MM.1S (cell line): ENCODE measurements around the gene BCL6.

ENCODE experiments used
- DNase-seq: peaks from one replicate; pipeline ENCODE4 v3.0.0-alpha.2; 2015
- H2AFZ ChIP-seq: fragments of 300-600 bp; sonication (generic); 2 replicates; pipeline ENCODE4 v1.6.0; 2016; ENCODE audit warnings: antibody characterized with exemption, low read length
- H3F3A ChIP-seq: fragments of 300-600 bp; sonication (generic); 2 replicates; pipeline ENCODE4 v1.6.1; 2016; ENCODE audit warnings: mild to moderate bottlenecking, antibody characterized with exemption, low read length, moderate library complexity, mixed read lengths; ENCODE audit not compliant: insufficient read depth
- H3K27ac ChIP-seq: fragments of 300-600 bp; sonication (generic); 2 replicates; pipeline ENCODE4 v1.5.1; 2016; ENCODE audit warnings: mild to moderate bottlenecking, low read length
- H3K27me3 ChIP-seq: fragments of 300-600 bp; sonication (generic); replicated peaks from 2 replicates; pipeline ENCODE4 v1.6.0; 2016; ENCODE audit warnings: low read length; ENCODE audit not compliant: insufficient read depth
- H3K36me3 ChIP-seq: fragments of 300-600 bp; sonication (generic); replicated peaks from 2 replicates; pipeline ENCODE4 v1.6.1; 2016; ENCODE audit warnings: mild to moderate bottlenecking, low read length, mixed read lengths; ENCODE audit not compliant: insufficient read depth
- H3K4me1 ChIP-seq: fragments of 300-600 bp; sonication (generic); 2 replicates; pipeline ENCODE4 v1.6.1; 2016; ENCODE audit warnings: low read length, mixed read lengths
- H3K4me2 ChIP-seq: fragments of 300-600 bp; sonication (generic); 2 replicates; pipeline ENCODE4 v1.6.0; 2016; ENCODE audit warnings: low read depth, low read length
- H3K4me3 ChIP-seq: fragments of 300-600 bp; sonication (generic); 2 replicates; pipeline ENCODE4 v1.5.1; 2016; ENCODE audit warnings: low read length, mixed read lengths
- H3K79me2 ChIP-seq: fragments of 300-600 bp; sonication (generic); 2 replicates; pipeline ENCODE4 v1.6.1; 2016; ENCODE audit warnings: mixed run types, low read length, mixed read lengths
- H3K9ac ChIP-seq: fragments of 300-600 bp; sonication (generic); 2 replicates; pipeline ENCODE4 v1.6.1; 2016; ENCODE audit warnings: low read length, mixed read lengths
- H3K9me2 ChIP-seq: fragments of 300-600 bp; sonication (generic); replicated peaks from 2 replicates; pipeline ENCODE4 v1.6.1; 2016; ENCODE audit warnings: mild to moderate bottlenecking, low read length, mixed read lengths; ENCODE audit not compliant: insufficient read depth
- H3K9me3 ChIP-seq: fragments of 300-600 bp; sonication (generic); replicated peaks from 2 replicates; pipeline ENCODE4 v1.6.1; 2016; ENCODE audit warnings: mild to moderate bottlenecking, low read length, mixed read lengths; ENCODE audit not compliant: insufficient read depth
- H4K20me1 ChIP-seq: fragments of 300-600 bp; sonication (generic); 2 replicates; pipeline ENCODE4 v1.6.1; 2016; ENCODE audit warnings: mild to moderate bottlenecking, low read length, moderate library complexity, mixed read lengths; ENCODE audit not compliant: insufficient read depth
- EZH2 ChIP-seq: fragments of 300-600 bp; sonication (generic); optimal IDR thresholded peaks from 2 replicates; pipeline ENCODE3; 2017; ENCODE audit warnings: low read depth, mild to moderate bottlenecking, antibody characterized with exemption, low read length, mixed read lengths
- EZH2phosphoT487 ChIP-seq: fragments of 300-600 bp; sonication (generic); IDR thresholded peaks from 2 replicates; pipeline ENCODE4 v1.6.1; 2018; ENCODE audit warnings: antibody characterized with exemption, low read length
- TF ChIP-seq, protein P1 (sequence below): fragments of 300-600 bp; sonication (generic); IDR thresholded peaks from 2 replicates; pipeline ENCODE4 v1.5.1; 2016; ENCODE audit warnings: antibody characterized with exemption, low read length, mixed read lengths

BCL6 gene

DNA sequence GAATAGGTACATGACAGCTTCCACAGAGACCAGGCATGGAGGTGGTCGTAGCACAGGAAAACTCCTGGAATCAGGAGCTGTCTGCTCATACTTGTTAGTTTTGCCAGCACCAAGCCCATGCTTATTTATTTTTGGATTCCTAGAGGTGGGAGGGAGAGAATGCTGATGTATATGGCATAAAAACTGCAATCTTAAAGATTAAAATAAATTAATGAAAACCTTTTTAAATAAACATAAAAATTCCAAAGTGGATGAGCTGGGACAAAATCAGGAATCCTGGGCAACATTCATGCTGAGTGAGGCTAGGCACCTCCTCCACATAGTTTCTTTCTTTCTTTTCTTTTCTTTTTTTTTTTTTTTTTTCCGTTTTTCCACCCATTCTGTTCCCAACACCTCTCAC, 14.3 kb upstream of the BCL6 start:
- no peak for DNase-seq
- H3K27me3 ChIP-seq = no peaks in the 10 kb centered on the region
- no peaks in the 10 kb centered on the region for H3K79me2 ChIP-seq
- H3K9me2 ChIP-seq = no peaks in the 10 kb centered on the region
- H3K4me2 ChIP-seq = no peak overlapping the region
- no peaks in the 10 kb centered on the region for H3F3A ChIP-seq
- no peaks in the 10 kb centered on the region for H3K36me3 ChIP-seq
- TF ChIP-seq EZH2phosphoT487 = no peak
- no peak for TF ChIP-seq EZH2
- TF ChIP-seq, protein P1, sequence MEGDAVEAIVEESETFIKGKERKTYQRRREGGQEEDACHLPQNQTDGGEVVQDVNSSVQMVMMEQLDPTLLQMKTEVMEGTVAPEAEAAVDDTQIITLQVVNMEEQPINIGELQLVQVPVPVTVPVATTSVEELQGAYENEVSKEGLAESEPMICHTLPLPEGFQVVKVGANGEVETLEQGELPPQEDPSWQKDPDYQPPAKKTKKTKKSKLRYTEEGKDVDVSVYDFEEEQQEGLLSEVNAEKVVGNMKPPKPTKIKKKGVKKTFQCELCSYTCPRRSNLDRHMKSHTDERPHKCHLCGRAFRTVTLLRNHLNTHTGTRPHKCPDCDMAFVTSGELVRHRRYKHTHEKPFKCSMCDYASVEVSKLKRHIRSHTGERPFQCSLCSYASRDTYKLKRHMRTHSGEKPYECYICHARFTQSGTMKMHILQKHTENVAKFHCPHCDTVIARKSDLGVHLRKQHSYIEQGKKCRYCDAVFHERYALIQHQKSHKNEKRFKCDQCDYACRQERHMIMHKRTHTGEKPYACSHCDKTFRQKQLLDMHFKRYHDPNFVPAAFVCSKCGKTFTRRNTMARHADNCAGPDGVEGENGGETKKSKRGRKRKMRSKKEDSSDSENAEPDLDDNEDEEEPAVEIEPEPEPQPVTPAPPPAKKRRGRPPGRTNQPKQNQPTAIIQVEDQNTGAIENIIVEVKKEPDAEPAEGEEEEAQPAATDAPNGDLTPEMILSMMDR = no peak
- no peaks in the 10 kb centered on the region for H3K9me3 ChIP-seq
- H2AFZ ChIP-seq = no peak overlapping the region
- no peaks in the 10 kb centered on the region for H3K4me1 ChIP-seq
- H3K4me3 ChIP-seq = no peak overlapping the region
- no peaks in the 10 kb centered on the region for H4K20me1 ChIP-seq
- no peak overlapping the region for H3K27ac ChIP-seq
- no peak overlapping the region for H3K9ac ChIP-seq

DNA sequence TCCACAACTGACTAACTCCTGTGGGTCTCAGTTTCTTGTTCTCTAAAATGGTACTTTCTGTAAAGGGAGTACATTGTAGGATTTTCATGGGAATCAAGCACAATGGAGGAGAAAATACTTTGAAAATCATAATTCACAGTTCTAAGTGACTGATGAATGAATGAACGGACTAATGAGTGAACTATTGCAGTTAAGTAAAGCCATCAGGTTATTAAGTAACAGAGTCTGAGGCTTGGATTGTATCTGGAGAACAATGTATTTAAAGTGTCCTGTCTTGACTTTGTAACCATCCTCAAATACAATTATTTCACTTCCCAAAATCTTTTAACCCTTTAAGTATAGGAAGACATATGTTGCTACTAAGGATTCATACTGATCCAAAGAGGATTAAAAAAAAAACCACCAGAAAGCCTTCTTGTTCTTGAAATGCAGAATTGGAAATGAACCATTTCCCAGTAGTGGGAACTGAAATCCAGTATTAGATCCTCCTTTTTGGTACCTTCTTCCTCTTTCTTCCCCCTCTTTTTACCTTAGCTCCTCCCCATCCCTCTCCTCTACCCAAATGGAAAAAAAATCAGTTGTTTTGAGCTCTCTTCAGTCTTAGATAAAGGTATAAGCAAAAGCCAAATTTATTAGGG, 13.2 kb upstream of the BCL6 start:
- H3K4me2 ChIP-seq = no peak overlapping the region
- no peaks in the 10 kb centered on the region for H4K20me1 ChIP-seq
- no peaks in the 10 kb centered on the region for H3K79me2 ChIP-seq
- H3K36me3 ChIP-seq = no peaks in the 10 kb centered on the region
- no peaks in the 10 kb centered on the region for H3K27me3 ChIP-seq
- H3K9me3 ChIP-seq = no peaks in the 10 kb centered on the region
- H3K4me1 ChIP-seq = no peaks in the 10 kb centered on the region
- H3K9me2 ChIP-seq = no peaks in the 10 kb centered on the region
- no peak overlapping the region for H3K27ac ChIP-seq
- H3K4me3 ChIP-seq = no peak overlapping the region
- no peak overlapping the region for H3K9ac ChIP-seq
- H3F3A ChIP-seq = no peaks in the 10 kb centered on the region
- no peak for DNase-seq
- H2AFZ ChIP-seq = no peak overlapping the region
- TF ChIP-seq, protein P1 = no peak
- TF ChIP-seq EZH2 (no peak), EZH2phosphoT487 (no peak)

DNA sequence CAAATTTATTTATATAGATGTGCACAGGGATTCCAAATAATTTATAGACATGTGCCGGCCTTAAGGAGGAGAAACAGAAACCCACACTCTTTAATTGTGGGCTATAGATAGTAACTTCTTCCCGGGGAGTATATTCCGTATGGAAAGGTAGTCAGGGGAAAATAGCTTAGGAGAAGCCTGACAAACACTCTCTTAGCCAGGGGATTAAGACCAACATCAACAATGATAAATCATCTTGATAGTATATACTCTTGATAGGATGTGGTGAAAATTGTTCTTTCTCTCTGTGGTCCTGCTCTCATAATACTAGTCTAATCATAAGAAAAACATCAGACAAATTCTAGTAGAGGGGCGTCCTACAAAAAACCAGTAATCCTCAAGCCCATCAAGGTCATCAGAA, 8.2 kb upstream of the BCL6 start:
- no peaks in the 10 kb centered on the region for H3K27me3 ChIP-seq
- TF ChIP-seq, protein P1 = no peak
- TF ChIP-seq EZH2 (no peak), EZH2phosphoT487 (no peak)
- H3K9me3 ChIP-seq = no peaks in the 10 kb centered on the region
- no peak for DNase-seq
- H3K4me1 ChIP-seq = no peaks in the 10 kb centered on the region
- H3F3A ChIP-seq = no peaks in the 10 kb centered on the region
- H3K9ac ChIP-seq = no peak overlapping the region
- H4K20me1 ChIP-seq = no peaks in the 10 kb centered on the region
- H2AFZ ChIP-seq = no peak overlapping the region
- H3K9me2 ChIP-seq = no peaks in the 10 kb centered on the region
- H3K36me3 ChIP-seq = no peaks in the 10 kb centered on the region
- H3K79me2 ChIP-seq = no peaks in the 10 kb centered on the region
- no peak overlapping the region for H3K4me2 ChIP-seq
- no peak overlapping the region for H3K4me3 ChIP-seq
- H3K27ac ChIP-seq = no peak overlapping the region
